Vagina (tissue), 2 donors: ENCODE results near the gene FAM234B.

Source experiments
- POLR2A ChIP-seq, 2 donors: fragments of 450-650 bp; IDR thresholded peaks; one replicate each; pipeline ENCODE4 v1.6.1; 2017; ENCODE audit warnings: antibody characterized with exemption in 2 of 2, mild to moderate bottlenecking in 2 of 2, moderate library complexity in 2 of 2
- POLR2AphosphoS5 ChIP-seq, 2 donors: sonication (generic); formaldehyde crosslinking; IDR thresholded peaks; one replicate each; pipeline ENCODE4 v1.9.0; 2017; ENCODE audit warnings: antibody characterized with exemption in 2 of 2, mild to moderate bottlenecking in 2 of 2, low read depth in 1 of 2; ENCODE audit not compliant: insufficient read depth in 1 of 2
- TF ChIP-seq, protein P1 (sequence below), 3 experiments: fragments of 450-650 bp in 2 of 3; fragments of 200-600 bp in 1 of 3; sonication (generic) in 1 of 3; IDR thresholded peaks; one replicate each; pipeline ENCODE4 v1.5.1; 2017 to 2019; ENCODE audit warnings: antibody characterized with exemption in 3 of 3, mild to moderate bottlenecking in 2 of 3, moderate library complexity in 2 of 3

GRCh38 chr12:13061377-13061776, 17.2 kb downstream of the FAM234B start:
- TF ChIP-seq, protein P1, sequence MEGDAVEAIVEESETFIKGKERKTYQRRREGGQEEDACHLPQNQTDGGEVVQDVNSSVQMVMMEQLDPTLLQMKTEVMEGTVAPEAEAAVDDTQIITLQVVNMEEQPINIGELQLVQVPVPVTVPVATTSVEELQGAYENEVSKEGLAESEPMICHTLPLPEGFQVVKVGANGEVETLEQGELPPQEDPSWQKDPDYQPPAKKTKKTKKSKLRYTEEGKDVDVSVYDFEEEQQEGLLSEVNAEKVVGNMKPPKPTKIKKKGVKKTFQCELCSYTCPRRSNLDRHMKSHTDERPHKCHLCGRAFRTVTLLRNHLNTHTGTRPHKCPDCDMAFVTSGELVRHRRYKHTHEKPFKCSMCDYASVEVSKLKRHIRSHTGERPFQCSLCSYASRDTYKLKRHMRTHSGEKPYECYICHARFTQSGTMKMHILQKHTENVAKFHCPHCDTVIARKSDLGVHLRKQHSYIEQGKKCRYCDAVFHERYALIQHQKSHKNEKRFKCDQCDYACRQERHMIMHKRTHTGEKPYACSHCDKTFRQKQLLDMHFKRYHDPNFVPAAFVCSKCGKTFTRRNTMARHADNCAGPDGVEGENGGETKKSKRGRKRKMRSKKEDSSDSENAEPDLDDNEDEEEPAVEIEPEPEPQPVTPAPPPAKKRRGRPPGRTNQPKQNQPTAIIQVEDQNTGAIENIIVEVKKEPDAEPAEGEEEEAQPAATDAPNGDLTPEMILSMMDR (IDR thresholded peaks at IDR 0.05) = no peak
- TF ChIP-seq POLR2A (IDR thresholded peaks at IDR 0.05) (no peak), POLR2AphosphoS5 (IDR thresholded peaks at IDR 0.05; ENCODE audit: insufficient read depth in 1 of 2, low read depth in 1 of 2) (no peak)
